Activated gamma-delta T cell (primary cell): ENCODE measurements around the gene MRPS27.
"Not testable (repeated sequence)": the region's sequence is repeated elsewhere in the genome, so short reads cannot be mapped to it uniquely, and the experiment has no call there.

Experiments used
- DNase-seq: peaks from one replicate; lab custom pipeline; 2025; lab: John Stamatoyannopoulos, UW

MRPS27 gene

GRCh38 chr5:72202331-72202825 lies 117.7 kb downstream of the MRPS27 start:
- no peak for DNase-seq

- DNase-seq = no peak
Observed at GRCh38 chr5:72199681-72200080, 120.4 kb downstream of the MRPS27 start.

- DNase-seq = no peak
Observed at GRCh38 chr5:72197393-72197792, 122.6 kb downstream of the MRPS27 start.

- no peak for DNase-seq
Observed at GRCh38 chr5:72195581-72195980, 124.5 kb downstream of the MRPS27 start.

GRCh38 chr5:72194846-72195245 lies 125.2 kb downstream of the MRPS27 start:
- no peak for DNase-seq

- DNase-seq = no peak
Observed at GRCh38 chr5:72191404-72191803, 128.6 kb downstream of the MRPS27 start.

- DNase-seq = no peak
Observed at GRCh38 chr5:72189146-72189545, 130.9 kb downstream of the MRPS27 start.

GRCh38 chr5:72188166-72188565 lies 131.9 kb downstream of the MRPS27 start:
- no peak for DNase-seq

GRCh38 chr5:72187388-72188075 lies 132.5 kb downstream of the MRPS27 start:
- DNase-seq = no peak

- no peak for DNase-seq
Observed at GRCh38 chr5:72185496-72186329, 134.3 kb downstream of the MRPS27 start.

GRCh38 chr5:72184408-72184807 lies 135.6 kb downstream of the MRPS27 start:
- DNase-seq = no peak

- no peak for DNase-seq
Observed at GRCh38 chr5:72183101-72183520, 136.9 kb downstream of the MRPS27 start.

GRCh38 chr5:72182686-72183085 lies 137.4 kb downstream of the MRPS27 start:
- DNase-seq = no peak

GRCh38 chr5:72180925-72181324 lies 139.1 kb downstream of the MRPS27 start:
- no peak for DNase-seq

- no peak for DNase-seq
Observed at GRCh38 chr5:72179816-72180440, 140.1 kb downstream of the MRPS27 start.

- DNase-seq = peak; percentile 4
Observed at GRCh38 chr5:72179028-72179815, 140.8 kb downstream of the MRPS27 start.

- DNase-seq = no peak
Observed at GRCh38 chr5:72177538-72177937, 142.5 kb downstream of the MRPS27 start.

GRCh38 chr5:72172786-72173185 lies 147.3 kb downstream of the MRPS27 start:
- DNase-seq = no peak

GRCh38 chr5:72171667-72172066 lies 148.4 kb downstream of the MRPS27 start:
- no peak for DNase-seq

- not testable (repeated sequence) for DNase-seq
Observed at GRCh38 chr5:72171181-72171580, 148.9 kb downstream of the MRPS27 start.

GRCh38 chr5:72170101-72170500 lies 149.9 kb downstream of the MRPS27 start:
- no peak for DNase-seq
